Stimulated activated CD8-positive, alpha-beta memory T cell treated with anti-CD3 and anti-CD28 coated beads, Interleukin-12 subunit alpha, Interleukin-12 subunit beta, amount 100 ng/mL, for 24 hours (primary cell): ENCODE measurements around the gene GON7.
"Not testable (repeated sequence)": the region's sequence is repeated elsewhere in the genome, so short reads cannot be mapped to it uniquely, and the experiment has no call there.

Source experiments
- DNase-seq: peaks from one replicate; pipeline ENCODE4 v3.0.0-alpha.2; 2020; ENCODE audit errors: extremely low read depth

GON7 gene

GRCh38 chr14:93206793-93207467 lies at the start of gene GON7, which contains the start of gene UBR7:
GON7 (minus strand) TSS chr14:93207065; CDS start chr14:93207037, 28 bp downstream.
UBR7 (plus strand) TSS chr14:93207256; CDS start chr14:93207292, 36 bp downstream.
- peak; percentile 73 for DNase-seq

- no peak for DNase-seq
These were observed 42.4 kb upstream of the GON7 start for GRCh38 chr14:93249128-93249831.

GRCh38 chr14:93246534-93246933 lies 39.7 kb upstream of the GON7 start:
- no peak for DNase-seq

DNA sequence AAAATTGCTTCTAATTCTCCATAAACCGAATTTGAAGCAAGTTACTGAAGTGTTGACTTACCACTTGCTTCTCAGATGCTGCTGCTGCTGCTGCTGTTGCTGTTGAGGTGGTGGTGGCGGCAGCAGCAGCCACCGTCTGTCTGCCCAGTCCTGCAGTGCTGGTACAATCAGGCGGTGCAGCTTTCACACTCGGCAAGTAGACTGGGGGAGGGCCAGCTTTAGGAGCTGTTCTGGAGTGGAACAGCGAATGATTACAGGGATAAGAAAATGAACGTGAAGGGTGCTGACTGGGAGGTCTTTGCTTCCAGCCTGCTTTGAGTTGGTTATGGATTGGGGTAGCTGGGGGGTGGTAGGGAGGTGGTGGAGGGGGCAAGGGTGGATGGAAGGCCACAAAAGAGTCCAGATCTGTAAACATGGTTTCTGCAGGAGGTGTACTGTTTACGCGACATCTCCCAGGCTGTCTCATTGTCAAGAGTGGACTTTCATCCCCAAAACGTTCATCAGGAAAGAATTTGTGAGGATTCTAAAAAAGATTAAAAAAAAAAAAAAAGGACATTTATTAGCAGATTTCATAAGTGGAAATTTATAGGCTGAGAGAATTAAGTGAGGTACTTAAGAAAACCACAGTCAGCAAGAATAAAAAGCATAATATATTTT lies 39.0 kb upstream of the GON7 start:
- no peak for DNase-seq

DNA sequence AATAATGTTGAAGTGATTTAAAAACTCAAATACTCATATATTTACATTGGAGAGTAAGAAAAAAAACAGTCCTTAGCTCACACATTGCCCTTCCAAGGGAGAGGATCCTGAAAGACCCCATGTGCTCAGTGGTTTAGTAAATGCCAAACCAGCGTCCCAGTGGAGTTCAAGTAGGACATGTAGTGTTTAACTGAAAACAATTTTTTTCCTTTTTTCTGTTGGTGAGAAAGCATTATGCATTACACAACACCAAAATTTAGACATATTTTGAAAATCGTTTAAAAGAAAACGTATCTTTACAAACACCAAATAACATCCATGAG lies 33.8 kb upstream of the GON7 start:
- no peak for DNase-seq

GRCh38 chr14:93239869-93240677 lies 33.2 kb upstream of the GON7 start:
- DNase-seq: no peak

DNA sequence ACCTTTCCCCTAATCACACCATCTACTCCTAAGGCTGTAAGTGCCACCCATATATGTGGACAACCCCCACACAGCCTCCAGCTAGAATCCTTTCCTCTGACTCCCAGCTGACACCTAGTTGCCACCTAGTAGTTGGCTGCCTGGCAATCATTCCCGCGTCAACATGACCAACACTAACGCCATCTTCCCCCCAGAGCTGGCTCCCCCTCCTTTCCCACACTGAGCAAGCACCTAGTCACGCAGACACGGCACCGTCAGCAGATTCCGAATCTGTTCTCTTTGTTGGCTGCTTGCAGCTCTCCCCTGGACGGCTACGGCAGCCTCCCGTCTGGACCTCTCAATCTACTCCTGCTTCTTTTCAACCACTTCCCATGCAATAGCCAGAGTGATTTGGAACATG lies 27.9 kb upstream of the GON7 start:
- DNase-seq: no peak

- not testable (repeated sequence) for DNase-seq
These were observed 26.2 kb upstream of the GON7 start for GRCh38 chr14:93233078-93233477.

DNA sequence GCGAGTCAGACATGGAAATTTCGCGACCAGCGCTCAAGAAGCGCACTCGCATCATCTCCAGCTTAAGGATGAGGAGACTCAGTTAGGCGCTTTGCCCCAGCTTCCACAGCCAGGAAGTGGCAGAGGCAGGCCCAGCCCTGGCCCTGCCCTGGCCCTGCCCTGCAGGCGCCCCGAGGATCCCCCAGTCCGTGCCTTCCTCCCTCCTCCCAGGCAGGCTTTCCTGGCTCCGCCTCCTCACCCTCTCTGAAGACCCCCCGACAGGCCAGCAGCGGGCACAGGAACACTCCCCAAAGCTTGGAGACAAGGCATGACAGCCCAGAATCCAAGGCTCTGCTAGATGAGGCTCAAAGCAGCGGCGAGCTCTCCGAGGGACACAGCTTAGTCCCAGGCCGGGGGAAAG lies 25.3 kb upstream of the GON7 start:
- no peak for DNase-seq

DNA sequence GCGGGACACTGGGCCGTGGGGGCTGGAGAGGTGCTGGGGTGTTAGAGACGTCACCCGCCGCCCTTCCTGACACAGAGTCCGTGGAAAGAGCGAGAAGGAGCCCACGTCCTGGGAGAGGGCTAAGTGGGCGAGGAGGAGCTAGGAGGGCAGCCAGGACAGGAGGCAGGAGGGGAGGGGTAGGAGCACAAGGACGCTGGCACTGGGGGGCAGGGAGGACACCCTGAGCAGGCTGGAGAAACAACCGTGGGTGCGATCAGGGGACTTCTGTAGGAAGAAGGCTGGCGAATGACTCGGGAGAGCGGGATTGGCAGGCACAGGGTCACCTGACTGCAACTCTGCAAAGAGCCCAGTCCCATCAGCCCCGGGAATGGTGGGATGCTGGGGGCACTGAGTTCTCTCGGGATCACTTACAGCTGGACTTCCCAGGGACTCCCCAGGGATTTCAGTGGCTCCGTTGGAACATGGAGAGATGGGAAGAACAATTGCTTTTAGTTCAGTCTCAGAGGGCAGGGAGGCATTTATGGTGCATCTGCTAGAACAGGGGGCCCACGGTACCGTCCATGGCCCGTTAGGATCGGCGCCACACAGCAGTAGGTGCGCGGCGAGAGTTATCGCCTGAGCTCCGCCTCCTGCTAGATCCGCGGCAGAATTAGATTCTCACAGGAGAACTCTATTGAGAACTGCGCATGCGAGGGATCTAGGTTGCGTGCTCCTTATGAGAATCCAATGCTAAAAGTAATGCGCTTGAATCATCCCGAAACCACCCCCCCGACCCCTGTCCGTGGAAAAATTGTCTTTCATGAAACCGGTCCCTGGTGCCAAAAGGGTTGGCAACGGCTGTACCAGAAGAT lies 24.5 kb upstream of the GON7 start:
- DNase-seq: no peak

DNA sequence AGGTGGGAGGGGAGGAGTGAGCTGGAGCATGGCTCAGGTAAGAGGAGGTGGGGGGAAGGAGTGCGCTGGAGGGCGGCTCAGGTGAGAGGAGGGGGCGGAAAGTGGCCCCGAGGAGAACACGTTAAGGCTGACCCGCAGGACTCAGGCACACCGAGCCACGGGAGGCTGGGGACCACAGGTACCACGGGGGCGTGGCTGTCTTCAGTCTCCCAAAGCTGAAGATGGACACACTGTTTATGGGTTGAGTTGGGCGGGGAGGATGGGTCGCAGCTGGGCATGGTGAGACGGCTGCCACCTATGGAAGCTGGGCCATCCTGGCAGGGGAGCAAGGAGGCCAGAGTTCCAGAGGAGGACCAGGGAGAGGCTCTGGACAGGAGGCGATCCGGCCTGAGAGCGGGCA lies 23.7 kb upstream of the GON7 start:
- no peak for DNase-seq

GRCh38 chr14:93228550-93228949 lies 21.7 kb upstream of the GON7 start:
- DNase-seq: no peak

DNA sequence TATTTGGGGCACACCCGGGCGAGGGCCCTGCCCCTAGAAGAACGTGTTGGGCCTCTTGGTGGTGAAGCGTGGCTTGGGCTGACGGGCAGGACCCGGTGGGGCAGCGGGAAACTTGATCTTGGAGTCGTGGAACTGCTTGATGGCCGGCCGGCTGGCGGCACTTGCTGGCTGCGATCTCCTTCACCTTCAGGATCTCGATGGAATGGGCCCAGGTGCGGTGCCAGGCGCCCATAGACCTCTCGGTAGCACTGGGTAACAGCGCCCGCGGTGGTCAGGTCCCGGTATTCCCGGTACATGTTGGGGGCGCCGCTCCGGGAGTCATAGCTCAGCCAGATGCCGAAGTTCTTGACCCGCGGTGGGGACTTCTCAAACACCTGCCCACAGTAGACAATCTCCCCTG lies 16.7 kb upstream of the GON7 start:
- no peak for DNase-seq

DNA sequence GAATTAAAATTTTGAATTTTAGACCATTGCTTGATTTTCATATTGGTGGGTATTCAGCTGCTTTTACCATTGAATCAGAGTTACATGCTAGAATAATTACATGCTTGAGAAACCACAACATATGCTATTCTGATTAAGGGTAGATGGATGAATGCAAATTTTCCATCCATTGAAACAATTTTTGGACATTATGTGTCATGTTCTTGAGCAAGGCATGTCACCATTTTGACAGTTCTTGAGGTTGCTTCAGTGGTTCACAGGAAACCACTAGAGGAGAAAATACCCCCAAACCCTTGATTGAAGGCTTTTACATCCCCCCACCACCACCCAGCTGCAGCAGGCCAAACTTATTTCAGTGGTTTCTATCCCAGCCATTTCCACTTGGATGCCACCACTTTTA lies 13.6 kb upstream of the GON7 start:
- no peak for DNase-seq

GRCh38 chr14:93219103-93219726 lies 12.3 kb upstream of the GON7 start:
- DNase-seq: no peak

DNA sequence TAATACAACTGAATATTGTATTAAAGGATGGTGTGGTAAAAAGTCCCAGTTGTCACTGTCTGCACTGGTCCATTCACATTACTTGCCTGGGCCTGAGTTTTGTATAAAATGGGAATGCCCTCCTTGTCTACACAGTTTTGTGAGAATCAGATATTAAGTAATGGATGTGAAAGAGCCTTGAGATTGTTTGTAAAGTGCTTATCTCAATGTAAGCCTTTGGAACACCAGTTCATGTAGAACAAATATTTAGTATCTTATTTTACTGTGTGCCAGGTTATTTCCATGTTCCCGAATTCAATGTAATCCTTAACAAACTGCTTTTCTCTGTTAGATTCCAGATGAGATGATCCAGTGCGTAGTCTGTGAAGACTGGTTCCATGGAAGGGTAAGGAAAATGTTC lies 7.7 kb upstream of the GON7 start:
- no peak for DNase-seq

- no peak for DNase-seq
These were observed 5.6 kb upstream of the GON7 start for GRCh38 chr14:93212432-93212831.

- no peak for DNase-seq
These were observed 823 bp upstream of the GON7 start for GRCh38 chr14:93207468-93208308.

DNA sequence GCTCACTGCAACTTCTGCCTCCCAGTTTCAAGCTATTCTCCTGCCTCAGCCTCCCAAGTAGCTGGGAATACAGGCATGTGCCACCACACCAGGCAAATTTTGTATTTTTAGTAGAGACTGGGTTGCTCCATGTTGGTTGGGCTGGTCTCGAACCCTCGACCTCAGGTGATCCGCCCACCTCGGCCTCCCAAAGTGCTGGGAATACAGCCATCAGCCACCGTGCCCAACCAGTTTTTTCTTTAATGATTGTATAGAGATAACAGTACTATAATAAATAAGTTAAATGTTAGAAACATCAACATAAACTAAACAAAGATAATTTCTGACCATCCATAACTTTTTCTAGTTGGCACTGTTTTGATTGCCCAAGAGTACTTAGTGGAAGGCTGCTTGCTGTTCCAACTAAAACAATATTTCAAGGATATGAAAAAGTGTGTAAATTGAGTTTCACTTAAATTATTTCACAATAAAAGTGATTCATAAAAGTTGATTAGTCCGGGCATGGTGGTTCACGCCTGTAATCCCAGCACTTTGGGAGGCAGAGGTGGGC lies 5.6 kb downstream of the GON7 start:
- DNase-seq: no peak

DNA sequence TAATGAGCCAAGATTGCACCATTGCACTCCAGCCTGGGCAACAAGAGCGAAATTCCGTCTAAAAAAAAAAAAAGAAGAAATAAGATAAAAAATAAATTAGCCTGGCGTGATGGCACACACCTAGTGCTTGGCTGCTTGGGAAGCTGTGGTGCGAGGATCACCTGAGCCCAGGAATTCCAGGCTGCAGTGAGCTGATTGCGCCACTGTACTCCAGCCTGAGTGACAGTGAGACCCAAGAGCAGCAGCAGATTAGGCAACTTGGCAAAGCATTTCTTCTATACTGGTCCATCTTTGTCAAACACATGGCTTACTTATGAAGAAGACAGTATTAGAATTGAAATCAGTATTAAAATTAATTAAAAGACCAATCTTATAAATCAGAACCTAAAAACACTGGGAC lies 6.3 kb downstream of the GON7 start:
- DNase-seq: no peak
